ENCODE measurements around the gene SUN3.

DNA sequence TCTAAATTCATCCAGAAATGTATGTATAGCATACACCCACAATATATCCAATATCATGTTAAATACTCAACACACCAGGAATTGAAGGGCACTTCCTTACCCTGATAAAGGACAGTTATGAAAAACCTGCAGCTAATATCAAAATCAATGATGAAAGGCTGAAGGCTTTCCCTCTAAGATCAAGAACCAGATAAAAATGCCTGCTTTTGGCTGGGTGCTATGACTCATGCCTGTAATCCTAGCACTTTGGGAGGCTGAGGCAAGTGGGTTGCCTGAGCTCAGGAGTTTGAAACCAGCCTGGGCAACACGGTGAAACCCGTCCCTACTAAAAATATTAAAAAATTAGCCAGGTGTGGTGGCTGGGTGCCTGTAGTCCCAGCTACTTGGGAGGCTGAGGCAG, 38.6 kb upstream of the SUN3 start:
- TF ChIP-seq, protein P1, sequence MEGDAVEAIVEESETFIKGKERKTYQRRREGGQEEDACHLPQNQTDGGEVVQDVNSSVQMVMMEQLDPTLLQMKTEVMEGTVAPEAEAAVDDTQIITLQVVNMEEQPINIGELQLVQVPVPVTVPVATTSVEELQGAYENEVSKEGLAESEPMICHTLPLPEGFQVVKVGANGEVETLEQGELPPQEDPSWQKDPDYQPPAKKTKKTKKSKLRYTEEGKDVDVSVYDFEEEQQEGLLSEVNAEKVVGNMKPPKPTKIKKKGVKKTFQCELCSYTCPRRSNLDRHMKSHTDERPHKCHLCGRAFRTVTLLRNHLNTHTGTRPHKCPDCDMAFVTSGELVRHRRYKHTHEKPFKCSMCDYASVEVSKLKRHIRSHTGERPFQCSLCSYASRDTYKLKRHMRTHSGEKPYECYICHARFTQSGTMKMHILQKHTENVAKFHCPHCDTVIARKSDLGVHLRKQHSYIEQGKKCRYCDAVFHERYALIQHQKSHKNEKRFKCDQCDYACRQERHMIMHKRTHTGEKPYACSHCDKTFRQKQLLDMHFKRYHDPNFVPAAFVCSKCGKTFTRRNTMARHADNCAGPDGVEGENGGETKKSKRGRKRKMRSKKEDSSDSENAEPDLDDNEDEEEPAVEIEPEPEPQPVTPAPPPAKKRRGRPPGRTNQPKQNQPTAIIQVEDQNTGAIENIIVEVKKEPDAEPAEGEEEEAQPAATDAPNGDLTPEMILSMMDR (IDR thresholded peaks at IDR 0.05): no peak
- no peak for TF ChIP-seq POLR2A (IDR thresholded peaks at IDR 0.05)

Measured in heart left ventricle (tissue), 13 donors.